GM18499 (cell line): ENCODE measurements around the gene PNPLA6.

Experiments used
- ATAC-seq: cut with Tn5 transposase; IDR thresholded peaks from one replicate; pipeline ENCODE4 v1.9.1; 2021; ENCODE audit warnings: moderate number of reproducible peaks; ENCODE audit not compliant: insufficient read depth, unreplicated experiment

PNPLA6 gene

DNA sequence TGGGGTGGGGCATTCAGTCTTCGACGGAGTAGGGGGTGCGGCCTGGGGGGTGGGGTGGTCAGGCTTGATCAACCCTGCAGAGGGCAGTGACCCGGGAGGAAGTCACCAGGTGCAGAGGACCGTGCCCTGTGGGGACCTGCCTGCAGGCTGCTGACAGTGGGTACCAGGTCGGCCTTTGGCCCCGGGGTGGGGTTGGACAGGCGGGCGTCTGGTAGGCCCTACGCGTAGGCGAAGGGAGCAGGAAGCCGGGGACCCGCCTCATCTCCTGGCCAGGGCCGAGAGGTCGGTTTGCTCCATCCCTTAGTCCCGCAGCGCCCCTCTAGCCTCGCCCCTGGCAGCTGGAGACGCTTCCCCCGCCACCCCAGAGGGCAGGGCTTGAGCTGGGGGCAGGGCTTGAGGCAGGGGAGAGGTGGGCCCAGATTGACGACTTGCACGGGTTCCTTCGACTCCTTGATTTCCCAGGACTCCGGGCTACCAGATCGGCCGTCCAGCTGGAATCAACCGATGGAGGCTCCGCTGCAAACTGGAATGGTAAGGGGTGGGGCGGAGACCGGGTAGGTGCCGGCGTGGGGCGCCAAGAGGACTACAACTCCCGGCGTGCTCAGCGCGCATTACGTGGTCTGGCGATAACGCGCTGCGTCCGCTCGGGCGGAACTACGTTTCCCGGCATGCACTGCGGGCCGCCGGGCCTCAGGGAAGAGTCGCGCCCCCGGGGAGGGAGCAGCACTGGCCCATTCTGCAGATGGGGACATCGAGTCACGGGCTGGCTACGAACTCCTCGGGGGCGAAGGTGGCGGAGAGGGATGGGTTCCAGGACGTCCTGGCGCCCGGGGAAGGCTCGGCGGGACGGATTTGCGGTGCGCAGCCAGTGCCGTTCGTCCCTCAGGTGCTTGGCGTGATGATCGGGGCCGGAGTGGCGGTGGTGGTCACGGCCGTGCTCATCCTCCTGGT, at the start of gene PNPLA6:
TSS of gene PNPLA6 (plus strand) at position 671 of the 951 bp plus-strand sequence. CDS start at position 743, 72 bp downstream.
- ATAC-seq, result peak; percentile 40

DNA sequence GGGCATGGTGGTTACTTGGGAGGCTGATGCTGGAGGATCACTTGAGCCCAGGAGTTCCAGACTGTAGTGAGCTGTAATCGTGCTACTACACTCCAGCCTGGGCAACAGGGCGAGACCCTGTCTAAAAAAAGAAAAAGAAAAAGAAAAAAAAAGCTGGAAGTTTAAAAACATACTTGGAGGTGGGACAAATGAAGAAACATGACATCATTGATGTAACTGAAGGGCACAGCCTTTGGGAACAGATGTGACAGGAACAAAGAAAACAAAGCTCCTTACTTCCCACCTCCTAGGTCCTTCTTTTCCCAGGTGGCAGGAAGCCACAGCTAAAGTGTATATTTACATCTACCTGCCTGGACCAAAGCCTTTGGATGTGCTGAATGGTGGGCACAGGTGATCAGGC, 48.6 kb upstream of the PNPLA6 start:
- ATAC-seq, result no peak

GRCh38 chr19:7488736-7489353, 46.7 kb upstream of the PNPLA6 start, which contains the start of gene PEX11G:
Gene PEX11G (minus strand): TSS chr19:7489035. CDS start chr19:7489010, 25 bp downstream.
- no peak for ATAC-seq

GRCh38 chr19:7489609-7490044, 45.9 kb upstream of the PNPLA6 start:
- no peak for ATAC-seq

- ATAC-seq, result no peak
These were observed 43.4 kb upstream of the PNPLA6 start for GRCh38 chr19:7492142-7492541.

- ATAC-seq, result no peak
These were observed 43.0 kb upstream of the PNPLA6 start for GRCh38 chr19:7492558-7492957.

DNA sequence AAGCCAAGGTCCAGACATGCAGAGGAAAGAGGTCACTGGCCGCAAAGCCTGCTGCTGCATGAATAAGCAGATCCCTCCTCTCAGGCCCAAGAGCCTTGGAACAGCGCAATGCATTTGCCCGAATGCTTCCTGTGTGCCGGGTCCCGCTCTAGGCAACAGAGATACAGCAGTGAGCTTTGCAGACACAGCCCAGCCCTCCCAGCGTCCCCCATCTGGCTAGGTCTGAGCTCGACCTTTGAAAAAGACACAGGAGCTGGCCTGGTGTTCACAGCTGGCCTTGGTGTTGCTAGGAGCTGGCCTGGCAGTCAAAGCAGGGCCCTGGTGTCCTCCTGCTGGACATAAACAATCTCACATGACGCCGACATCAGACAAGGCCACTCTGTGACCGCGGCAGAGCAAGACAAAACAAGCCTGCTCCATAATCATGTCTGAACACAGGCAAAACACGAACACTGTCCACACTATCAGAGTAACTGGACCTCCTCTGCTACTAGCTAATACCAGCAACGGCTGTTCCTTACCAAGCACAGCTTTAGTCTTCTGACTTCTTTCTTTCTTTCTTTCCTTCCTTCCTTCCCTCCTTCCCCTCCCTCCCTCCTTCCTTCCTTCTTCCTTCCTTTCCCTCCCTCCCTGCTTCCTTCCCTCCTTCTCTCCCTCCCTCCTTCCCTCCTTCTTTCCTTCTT, 41.0 kb upstream of the PNPLA6 start:
- no peak for ATAC-seq

DNA sequence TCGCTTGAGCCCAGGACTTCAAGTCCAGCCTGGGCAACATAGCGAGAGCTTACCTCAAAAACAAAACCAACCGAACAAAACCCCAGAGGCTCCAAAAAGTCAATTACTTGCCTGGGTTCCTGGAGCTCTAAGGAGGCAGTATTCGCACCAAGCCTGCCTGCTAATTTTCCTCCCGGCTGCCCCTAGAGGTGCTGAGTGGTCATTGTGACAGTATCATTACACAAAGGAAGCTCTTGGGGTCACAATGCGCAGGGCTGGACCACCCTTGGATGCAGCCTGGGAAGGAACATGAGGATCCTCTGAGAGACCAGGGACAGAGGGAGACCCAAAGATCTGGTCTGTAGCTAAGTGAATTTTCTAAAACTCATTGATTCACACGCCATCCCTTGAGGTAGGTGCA, 38.2 kb upstream of the PNPLA6 start:
- ATAC-seq, result no peak

DNA sequence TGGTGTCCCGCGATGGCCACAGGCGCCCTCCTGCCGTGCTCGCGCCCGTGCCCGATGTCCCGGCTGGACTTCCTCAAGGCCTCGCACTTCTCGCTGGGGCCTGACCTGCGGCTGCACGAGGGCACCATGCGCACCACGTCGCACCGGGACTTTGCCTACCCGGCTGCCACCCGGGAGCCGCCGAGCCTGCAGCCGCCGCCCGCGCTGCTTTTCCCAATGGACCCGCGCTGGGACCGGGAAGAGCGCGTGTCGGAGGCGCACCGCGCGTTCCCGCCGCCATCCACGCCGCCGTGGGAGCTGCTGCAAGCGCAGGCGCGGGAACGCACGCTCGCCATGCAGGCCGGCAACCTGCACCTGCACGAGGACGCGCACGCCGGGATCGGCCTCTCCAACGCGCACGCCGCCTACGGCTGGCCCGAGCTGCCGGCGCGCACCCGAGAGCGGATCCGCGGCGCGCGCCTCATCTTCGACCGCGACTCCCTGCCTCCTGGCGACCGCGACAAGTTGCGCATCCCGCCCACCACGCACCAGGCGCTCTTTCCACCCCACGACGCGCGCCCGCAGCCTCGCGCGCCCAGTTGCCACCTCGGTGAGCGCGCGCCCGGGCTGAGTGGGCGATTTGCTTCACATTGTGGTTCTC, 34.6 kb upstream of the PNPLA6 start:
- no peak for ATAC-seq

- ATAC-seq, result no peak
These were observed 33.0 kb upstream of the PNPLA6 start for GRCh38 chr19:7502552-7502951.

DNA sequence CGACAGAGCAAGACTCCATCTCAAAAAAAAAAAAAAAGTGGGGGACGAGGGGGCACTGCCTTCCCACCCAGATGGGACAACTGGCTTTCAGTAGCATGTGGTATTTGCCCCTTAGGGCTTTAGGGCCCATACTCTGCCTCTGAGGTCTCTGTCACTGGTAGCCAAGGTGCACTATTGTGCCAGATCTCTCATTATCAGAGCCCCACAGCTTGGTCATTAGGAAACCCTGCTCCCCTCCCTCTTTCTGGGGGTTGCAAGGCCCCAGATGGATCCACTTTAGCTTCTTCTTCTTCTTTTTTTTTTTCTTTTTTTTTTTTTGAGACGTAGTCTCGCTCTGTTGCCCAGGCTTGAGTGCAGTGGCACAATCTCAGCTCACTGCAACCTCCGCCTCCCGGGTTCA, 30.8 kb upstream of the PNPLA6 start:
- ATAC-seq, result no peak

- ATAC-seq, result no peak
These were observed 30.2 kb upstream of the PNPLA6 start for GRCh38 chr19:7505288-7505681.

DNA sequence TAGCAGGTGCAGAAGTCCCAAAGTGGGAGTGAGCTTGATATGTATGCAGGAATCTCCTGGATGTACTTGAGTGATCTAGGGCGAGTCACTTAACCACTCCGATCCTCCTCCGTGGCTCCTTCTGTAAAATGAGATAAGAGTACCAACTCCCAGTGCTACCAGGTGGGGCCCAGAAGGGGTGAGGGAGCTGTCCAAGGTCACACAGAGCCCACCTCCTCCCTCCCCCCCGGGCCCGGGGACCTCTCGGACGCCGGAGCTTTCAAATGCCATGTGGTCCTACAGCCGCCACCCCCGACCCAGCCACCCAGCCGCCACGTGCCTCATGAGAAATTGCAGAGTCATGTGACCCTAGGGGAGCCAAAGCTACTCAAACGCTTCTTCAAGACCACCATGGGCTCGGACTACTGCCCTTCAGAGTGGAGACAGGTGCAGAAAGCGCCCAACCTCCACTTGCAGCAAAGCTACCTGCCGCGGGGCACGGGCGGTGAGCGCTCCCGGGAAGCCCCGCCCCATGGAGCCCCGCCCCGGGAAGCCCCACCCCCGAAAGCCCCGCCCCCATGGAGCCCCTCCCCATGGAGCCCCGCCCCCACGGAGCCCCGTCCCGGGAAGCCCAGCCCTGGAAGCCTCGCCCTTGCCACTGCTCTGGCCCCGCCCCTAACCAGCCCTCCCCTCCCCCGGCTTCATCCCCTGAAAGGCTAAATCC, 29.7 kb upstream of the PNPLA6 start:
- ATAC-seq, result no peak

DNA sequence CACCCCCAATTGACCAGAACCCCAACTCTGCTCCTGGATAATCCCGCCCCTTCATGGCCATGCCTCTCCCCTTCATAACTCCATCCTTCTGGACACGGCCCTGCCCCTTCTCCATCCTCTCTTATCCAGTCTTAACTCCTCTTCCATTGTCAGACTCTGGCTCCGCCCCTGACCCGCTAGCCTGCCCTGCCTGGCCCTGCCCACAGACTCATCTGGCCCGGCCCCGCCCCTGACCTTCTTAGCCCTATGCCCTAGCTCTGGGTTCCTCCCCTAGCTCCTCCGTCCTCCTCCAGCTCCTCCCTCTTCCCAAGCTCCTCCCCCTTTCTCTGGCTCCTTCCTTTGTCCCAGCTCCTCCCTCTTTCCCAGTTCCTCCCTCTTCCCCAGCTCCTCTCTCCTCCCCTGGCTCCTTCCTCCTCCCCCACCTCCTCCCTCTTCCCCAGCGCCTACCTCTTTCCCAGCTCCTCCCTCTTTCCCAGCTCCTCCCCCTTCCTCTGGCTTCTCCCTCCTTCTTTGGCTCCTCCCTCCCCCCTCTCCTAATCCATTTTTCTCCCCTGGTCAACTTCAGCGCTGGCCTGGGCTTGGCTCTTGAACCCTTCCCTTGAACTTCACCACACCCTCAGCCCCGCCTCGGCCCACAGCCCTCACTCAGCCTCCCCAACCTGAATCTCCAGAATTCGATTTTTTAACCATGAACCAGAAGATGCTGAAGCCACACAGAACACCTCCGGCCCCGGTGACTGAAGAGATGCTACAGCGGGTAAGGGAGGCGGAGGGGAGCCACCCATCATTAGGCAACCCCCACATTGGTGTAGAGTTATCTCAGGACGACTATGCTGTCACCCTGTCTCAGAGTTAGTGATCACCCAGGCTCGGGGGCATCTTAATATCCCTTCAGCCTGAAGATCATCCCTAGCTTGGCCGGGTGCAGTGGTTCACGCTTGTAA, 28.9 kb upstream of the PNPLA6 start:
- no peak for ATAC-seq

- ATAC-seq, result no peak
These were observed 27.6 kb upstream of the PNPLA6 start for GRCh38 chr19:7507884-7508283.

DNA sequence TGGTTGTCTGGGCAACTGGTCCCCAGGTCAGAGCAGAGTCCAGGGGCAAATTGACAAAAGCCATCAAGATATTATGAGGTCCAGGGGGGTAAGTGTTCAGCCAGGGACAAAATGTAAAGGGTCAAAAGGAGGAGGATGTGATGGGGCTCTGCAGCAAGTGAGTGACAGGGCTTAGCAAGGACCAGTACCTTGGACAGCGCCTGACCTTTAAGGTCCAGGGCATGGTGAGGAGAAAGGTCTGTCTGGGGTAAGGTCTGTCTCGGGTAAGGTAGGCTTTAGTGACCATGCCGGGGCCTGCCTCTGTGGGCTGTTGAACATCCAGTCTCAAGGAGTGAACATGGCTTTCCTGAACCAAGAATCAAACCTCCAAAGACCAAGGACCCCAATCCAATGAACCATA, 25.9 kb upstream of the PNPLA6 start:
- ATAC-seq, result no peak

- no peak for ATAC-seq
These were observed 23.1 kb upstream of the PNPLA6 start for GRCh38 chr19:7512400-7512851.

DNA sequence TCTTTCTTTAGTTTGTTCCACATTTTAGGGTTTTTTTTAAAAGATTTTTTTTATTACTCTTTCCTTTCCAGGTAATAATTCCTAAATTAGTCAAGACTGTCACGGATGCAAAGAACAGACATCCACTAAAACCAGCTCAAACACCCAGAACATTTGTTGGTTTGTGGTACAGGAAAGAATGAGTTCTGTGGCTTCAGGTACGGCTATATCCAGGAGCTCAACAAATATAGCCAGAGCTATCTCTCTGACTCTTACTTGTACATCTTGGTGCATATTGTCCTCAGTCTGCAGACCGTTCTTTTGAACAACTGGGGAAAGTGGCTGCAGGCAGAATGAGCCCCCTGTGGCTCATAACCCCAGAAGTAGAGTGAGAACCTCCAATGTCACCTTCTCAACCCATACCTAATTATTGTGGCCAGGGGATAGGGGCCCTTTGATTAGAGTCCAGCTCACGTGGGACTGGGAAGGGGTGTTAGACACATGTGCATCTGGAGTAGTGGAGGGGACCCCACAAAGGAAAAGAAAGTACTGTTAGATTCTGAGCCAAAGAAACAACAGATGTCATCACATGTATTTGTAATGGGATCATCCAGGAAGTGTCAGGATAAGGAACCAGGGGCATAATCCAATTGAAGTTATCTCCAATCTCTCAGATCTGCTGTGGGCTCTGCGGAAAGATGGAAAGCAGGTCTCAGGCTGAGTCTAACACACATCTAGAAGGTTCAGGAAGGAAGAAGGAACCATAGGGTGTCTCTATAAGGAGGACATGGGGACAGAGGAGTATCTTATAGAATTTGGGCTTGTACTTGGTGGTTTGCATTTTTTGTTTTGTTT, 21.5 kb upstream of the PNPLA6 start:
- no peak for ATAC-seq
